Endometrial microvascular endothelial cells (primary cell): ENCODE data around the gene EFTUD2. TPM values are rescaled to one million over a fixed set of nuclear protein-coding genes. Genes with fewer than 3 reads are reported as not detected.

Experiments used
- in situ Hi-C: cut with HindIII; loops from 2 replicates; pipeline ENCODE4 v1.10.0; 2017; ENCODE audit warnings: low sequenced_read_pairs, low pct_unique_long_range_greater_than_20kb; ENCODE audit errors: inconsistent ontology term
- total RNA-seq: library from RNA; depleted of rRNA; stranded (reverse); fragments of >200 nt; gene quantifications from one replicate; pipeline ENCODE4 v1.2.3, GENCODE V29; 2015; ENCODE audit errors: inconsistent ontology term

Gene EFTUD2
- total RNA-seq, 1 donor from 2014 or later: 122 TPM

DNA sequence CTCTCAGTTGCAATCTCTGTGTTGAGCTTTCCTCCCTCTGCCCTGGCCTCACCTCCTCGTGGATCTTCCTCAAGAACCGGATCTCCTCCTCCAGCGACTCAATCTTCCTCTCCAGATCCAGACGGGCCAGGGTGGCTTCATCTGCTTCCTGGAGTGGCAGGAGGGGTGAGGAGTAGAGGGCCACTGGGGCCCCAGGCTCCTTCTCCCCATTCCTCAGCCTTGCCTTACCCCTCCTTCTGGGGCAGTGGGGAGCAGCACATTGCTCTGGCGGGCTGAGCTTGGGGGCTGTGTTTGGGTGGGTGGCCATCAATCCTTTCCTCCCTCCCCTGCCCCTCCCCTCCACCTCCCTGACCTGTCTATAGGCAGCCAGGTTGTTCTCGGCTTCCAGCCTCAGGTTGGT is 14.4 kb upstream of the EFTUD2 start:
- in situ Hi-C loops: no loop called here

DNA sequence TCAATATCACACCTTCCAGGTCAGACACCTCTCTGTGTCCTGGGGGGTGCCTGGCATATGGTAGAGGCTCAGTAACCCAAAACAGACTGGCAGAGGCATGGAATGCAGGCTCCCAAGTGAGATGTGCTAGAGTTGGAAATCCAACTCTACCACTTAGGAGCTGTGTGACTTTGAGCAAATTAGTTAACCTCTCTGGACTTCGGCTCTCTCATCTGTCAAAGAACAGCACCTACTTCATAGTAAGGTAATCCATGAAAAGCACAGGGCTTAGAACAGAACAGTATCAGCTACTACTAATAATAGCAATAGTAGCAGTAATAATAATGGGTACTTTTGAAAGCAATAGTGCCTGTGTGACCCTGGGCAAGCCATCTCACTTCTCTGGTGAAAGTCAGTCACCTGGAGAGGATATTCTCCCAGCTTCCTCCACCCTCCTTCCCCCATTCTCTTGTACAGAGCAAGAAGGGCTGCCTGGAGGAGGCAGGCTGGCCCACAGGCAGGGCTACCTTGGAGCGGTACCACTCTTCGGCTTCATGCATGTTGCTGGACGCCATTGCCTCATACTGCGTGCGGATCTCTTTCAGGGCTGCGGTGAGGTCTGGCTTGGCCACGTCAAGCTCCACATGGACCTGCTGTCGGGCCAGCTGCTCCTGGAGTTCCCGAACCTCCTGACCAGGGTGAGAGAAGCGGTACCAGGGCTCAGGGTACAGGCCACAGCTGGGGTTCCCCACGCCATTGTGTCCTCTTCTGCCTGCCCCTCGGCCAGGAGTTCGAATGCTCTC is 13.7 kb upstream of the EFTUD2 start:
- in situ Hi-C loops: no loop called here

DNA sequence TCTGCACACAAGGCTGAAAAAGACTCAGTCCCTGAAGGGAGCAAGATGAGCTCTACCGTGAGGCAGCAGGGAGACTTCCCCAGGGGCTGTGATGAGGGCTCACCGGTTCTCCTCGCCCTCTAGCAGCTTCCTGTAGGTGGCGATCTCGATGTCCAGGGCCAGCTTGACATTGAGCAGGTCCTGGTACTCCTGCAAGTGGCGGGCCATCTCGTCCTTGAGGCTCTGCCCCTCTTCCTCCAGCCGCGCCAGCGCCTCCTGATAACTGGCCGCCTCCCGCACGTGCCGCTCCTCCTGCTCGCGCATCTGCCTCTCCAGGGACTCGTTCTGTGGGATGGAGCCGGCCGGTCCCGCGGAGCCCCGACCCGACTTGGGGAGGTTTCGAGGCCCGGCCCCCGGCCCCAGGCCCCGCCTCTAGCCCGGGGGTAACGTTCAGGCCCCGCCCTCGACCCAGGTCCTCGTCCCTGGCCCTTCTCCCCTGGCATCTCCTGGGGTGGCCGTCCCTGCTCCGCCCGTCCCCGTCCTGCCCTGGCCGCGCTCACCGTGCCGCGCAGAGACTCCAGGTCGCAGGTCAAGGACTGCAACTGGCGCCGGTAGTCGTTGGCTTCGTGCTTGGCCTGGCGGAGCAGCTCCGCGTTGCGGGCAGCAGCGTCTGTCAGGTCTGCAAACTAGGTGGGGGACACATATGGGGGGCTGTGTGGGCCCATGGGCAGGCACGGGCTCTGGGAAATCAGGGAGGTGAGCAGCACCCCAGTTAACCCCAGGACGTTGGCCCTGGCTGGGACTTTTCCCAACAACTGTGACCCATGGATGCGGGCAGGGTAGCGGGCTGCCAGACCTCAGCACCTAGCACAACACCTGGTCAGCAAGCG is 12.1 kb upstream of the EFTUD2 start:
- in situ Hi-C loops: no loop called here

DNA sequence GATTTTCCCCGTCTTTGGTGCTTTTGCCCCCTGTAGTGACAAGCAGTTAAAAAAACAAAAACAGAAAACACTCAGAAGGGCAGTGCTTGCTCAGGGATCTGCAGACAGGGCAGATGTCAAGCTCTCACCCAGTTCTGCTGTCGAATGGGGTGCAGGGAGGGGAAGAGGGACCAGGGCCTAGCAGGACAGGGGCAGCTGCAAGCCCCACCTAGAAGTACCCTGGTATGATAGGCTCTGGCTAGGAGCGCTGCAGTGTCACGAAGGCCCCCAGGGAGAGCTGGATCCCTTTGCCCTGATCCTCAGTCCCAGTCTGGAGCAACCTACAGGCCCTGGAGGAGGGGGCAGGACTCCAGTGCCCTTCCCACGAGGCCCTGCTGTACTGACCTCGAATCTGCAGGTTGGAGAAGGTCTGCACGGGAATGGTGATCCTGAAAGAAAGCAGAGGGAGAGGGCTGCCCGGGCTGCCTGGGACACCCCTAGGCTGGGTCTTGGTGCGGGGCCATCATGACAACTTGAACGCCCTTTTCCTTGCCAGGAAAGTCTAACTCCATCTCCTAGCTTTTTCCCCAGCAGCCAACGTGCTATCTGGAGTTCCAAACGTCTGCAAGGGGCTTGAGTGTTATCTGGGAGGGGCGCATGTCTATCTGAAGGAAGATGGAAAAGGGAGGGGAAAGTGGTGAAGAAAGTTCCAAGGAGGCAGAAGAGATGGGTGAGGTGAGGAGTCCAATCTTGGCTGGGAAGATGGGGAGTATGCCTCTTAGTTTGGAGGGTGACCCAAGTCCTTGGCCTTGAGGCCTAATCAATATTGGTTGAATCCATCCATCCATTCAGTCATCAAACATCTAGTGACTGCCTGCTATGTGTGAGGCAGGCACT is 11.2 kb upstream of the EFTUD2 start:
- in situ Hi-C loops: no loop called here

DNA sequence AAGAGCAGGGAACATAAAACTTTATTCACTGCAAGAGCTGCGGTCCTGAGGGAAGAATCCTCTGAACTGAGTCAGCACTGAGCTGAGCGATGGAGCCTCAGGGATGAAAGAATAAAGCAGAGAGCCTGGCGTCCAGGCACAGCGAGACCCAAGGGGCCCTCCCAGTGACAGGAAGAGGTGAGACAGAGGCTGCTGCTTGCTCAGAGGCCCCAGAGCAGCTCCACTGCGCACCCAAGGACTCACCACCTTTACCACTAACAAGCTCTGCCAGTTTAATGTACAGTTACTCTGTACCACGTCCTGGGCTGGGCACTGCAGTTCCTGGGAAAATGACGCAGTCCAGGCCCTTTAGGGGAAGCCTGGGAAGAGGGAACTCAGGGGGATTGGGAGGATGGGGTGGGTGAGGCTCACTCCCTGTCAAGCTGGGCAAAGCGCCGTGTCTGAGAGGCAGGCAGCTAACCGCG is 10.5 kb upstream of the EFTUD2 start:
- in situ Hi-C loops: no loop called here

DNA sequence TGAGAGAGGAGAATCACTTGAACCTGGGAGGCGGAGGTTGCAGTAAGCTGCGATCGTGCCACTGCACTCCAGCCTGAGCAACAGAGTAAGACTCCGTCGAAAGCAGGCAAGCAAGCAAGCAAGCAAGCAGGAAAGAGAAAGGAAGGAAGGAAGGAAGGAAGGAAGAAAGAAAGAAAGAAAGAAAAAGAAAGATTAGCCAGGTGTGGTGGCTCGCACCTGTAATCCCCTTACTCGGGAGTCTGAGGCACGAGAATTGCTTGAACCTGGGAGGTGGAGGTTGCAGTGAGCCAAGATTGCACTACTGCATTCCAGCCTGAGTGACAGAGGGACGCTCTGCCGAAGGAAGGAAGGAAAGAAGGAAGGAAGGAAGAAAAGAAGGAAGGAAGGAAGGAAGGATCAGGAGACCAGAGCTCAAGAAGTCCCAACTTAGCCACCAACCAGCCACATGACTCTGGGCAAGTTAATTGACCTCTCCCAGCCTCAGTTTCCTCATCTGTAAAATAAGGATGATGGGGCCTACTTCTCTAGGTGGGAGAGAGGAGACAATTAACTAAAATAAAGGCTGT is 9.6 kb upstream of the EFTUD2 start:
- in situ Hi-C loops: no loop called here

DNA sequence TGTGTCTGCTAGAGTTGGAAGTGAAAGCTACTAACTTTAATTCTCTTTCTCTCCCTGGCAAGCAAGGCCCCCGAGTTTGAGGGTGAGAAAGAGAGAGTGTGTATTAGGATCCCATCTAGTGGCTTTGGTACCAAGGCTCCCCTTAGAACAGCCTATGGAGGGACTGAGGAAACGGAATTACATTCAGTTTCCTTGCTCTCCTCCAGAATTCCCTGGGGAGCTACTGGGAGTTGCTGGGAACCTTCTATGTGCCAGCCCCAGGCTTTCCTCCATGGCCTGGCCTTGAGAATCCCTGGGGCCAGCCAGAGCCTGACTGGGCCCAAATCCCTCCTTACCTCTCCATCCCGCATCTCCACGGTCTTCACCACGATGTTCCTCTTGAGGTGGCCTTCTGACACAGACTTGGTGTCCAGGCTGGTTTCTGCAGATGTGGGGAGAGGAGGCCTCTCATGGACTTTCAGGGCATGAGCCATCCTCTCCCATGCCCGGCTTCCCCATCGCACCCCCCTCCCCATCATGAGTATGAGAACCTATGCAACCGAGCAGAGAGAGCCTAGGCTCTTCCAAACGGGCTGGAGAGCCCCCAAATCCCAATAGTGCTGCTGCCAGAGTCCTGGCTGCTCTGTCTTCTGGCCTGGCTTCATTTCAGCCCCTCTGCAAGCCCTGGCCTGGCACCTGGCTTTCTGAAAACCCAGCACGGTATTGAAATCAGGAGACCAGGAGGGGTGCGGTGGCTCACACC is 8.7 kb upstream of the EFTUD2 start:
- in situ Hi-C loops: no loop called here

DNA sequence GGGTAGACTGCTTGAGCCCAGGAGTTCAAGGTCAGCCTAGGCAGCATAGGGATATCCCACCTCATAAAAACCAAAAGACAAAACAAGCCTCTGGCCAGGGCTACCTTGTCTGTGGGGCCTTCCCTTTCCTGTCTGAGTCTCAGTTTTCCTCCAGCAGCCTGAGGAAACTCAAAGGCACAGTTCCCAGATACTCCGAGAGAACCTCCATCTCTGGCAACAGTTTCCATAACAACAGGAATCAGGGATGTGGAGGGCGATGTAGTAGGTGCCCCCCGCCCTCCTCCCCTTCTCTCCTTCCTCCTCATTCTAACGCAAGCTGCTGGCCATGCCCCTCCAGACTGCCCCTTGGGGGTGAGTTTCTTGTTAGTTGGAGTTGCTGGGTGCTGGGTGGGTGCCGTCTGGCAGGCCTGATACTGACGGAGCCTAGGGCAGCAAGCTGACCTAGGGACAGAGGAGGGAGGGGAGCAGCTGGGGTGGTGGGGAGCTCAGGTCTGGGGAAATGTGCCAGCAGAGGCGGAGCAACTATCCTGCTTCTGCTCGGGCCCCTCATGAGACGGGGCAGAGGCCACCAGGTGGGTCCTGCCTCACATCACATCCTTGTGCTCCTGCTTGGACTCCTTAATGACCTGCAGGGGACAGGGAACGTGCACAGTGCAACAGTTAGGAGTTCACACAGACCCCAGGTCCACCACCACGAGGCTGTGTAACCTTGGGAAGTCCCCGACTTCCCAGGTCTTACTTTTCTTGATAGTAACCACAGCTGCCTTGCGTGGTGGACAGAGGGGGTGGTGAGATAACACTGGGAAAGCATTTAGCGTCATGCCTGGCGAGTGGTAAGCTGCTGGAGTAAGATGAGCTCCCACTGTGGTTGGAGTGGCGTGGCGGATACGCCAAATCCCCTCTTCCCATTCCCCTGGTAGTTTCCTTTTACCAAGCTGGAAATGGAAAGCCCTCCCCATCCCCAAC is 7.8 kb upstream of the EFTUD2 start:
- in situ Hi-C loops: no loop called here

DNA sequence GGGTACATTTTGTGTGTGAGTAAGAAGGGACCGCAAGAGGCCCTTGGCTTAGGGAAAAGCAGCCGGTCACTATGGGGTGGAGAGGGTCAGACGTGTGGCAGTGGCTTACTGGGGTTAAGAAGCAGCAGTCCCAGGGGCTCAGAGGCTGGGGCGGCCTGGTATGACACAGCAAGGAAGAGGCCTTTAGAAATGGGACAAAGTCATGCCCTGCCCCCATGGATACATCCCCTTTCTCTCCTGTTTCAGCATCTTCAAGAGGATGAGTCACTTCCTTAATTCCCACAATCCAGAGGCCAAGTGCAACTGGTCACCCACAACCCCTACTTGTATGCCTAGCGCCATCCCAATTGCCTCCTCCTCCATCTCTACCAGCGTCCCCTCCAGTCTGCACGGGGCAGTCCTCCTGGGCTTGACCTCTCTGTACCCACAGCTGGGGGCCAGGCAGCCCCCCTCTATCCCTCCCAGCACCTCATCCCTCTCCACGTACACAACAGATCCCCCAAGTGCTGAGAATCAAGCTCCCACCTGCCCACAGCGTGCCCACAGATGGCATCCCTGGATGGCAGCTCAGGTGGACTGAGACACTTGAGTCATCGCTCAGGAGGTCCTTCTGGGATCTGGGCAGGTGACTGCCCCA is 6.9 kb upstream of the EFTUD2 start:
- in situ Hi-C loops: no loop called here

DNA sequence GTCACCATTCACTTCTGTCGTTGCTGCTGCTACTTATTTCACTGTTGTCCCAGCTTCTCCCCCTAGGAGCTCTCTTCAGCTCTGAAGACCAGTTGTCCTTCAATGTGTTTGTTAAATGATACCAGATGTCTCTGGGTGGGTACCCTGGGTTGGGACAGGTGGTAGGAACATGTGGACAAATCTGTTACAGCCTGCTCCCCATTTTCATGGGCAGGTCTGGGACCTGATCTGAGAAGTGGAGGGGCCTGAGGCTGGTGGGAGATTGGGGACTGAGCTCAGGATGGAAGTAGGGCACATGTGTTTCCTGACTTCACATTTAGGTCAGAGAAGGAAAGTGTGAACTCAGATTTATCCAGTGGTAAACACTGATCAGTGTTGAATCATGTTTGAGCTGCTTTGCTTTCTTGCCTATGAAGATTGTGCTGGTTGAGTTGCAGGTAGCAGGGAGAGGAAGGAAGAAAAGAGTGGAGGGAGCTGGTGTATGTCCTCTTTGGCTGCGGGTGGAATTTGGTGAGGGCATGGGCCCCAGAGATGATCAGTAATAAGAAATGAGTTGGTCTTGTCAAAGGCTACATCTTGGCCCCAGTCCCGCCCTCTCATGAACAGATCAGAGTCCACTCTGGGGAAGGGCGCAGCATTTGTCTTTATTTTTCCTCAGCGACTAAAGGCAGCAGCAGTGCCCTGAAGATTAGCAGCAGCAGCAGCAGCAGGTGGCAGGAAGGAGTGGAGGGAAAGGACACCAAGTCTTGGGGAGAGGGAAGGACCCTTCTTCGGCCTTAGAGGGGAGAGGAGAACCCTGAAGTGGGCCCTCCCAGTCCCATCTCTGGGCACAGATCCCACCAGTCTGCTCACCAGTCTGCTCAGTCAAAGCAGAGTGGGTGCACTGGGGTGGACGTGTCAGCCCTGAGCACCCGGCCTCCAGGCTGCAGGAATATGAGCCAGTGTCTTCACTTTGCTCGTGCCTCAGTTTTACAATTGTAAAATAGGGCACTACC is 6.1 kb upstream of the EFTUD2 start:
- in situ Hi-C loops: no loop called here

DNA sequence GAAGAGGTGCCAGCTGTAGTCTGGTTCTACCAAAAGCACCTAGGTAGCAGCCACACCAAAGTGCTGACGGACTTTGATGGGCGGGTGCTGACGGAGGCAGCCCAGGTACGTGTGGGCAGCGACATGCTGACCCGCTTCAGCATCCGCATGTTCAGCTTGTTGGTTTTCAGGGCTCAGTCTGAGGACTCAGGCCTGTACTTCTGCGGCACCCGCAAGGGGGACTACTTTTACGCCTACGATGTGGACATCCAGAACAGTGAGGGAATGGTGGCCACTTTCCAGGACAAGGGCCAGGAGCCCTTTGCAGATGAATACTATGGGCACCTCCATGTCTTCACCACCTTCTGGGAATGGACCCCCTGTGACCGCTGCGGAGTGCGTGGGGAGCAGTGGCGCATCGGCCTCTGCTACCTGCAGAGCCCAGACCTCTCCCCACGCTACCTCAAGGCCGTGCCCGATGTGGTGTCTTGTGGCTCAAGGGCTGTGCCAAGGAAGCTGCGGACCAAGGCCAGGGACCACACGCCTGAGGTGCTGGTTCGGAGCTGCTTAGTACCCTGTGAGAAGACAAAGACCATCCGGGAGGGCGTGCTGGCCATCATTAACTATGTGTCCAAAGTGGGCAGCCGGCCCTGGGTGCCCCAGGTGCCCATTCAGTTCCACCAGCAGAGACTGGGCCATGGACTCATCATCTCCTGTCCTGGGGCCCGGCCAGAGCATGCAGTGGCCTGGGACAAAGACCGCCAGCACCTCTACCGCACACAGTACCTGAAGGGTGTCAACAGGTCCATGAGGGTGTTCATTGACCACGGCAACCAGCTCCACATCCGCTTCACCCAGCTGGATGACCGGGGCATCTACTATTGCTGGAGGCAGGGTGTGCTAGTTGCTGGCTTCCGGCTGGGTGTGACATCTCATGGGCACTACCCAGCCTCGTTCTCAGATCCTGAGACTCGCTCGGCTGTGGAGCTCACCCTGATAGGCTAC is 5.0 kb upstream of the EFTUD2 start:
- in situ Hi-C loops: no loop called here

DNA sequence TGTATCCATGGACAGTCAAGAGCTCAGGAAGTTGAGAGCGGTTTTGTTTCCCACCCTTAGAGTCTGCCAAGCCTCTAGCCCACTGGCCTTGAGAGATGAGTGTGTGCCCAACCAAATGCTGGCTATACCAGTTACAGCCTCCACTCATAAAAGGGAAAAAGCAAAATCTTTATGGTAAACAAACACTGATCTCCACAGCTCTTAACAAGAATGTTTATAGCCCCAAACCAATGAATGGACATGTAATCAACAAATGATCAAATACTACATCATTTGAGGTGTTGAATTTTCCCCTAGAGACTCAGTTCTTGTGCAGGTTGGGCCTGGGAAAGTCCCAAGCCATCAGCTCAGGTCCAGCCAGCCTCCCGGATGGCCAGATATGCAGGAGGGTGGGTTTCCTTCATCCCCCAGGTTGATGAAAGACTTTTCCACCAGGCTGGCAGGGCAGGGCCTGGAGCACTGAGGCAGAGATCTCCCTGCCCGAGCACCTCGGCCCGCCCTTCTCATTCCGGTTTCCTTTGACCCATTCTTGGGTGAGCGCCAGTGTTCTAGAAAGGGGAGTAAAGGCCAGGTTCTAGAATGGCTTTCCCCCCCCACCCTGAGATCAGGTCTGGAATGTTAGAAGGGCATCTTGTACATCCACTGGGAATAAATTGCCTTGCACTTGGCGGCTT is 3.9 kb upstream of the EFTUD2 start:
- in situ Hi-C loops: no loop called here

DNA sequence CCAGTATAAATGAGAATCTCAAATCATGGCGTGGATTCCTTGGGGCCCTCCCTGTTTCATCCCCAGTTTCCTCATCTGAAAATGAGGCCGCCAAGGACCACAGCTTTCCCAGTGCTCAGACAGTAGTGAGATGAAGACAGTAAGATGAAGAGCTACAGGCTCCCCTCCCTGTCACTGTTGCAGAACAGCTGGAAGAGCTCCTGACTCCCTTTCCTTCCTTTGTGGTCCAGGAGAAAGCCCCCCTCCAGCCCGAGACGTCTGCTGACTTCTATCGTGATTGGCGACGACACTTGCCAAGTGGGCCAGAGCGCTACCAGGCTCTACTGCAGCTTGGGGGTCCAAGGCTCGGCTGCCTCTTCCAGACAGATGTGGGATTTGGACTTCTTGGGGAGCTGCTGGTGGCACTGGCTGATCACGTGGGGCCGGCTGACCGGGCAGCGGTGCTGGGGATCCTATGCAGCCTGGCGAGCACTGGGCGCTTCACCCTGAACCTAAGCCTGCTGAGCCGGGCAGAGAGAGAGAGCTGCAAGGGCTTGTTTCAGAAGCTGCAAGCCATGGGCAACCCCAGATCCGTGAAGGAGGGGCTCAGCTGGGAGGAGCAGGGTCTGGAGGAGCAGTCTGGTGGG is 3.0 kb upstream of the EFTUD2 start:
- in situ Hi-C loops: no loop called here
